GM12878 (cell line): ENCODE measurements around the gene PTPRN2. TPM values are rescaled to one million over a fixed set of nuclear protein-coding genes. Genes with fewer than 3 reads are reported as not detected.

Experiments
- ATAC-seq: fragments of 200-7000 bp; cut with Tn5 transposase; 3 replicates; pipeline ENCODE4 v1.9.1; 2020; ENCODE audit warnings: mild to moderate bottlenecking, moderate library complexity
- BruUV-seq: library from RNA; stranded (reverse); fragments of 400-500 nt; replicated peaks from 2 replicates; lab custom pipeline; 2021; lab: Mats Ljungman, UMichigan
- CTCF ChIA-PET: fragments of 300-600 bp; sonication (Branson Sonifier 250); formaldehyde crosslinking; extraction: SDS; loops from one replicate; lab custom pipeline; 2021; ENCODE audit warnings: inconsistent platforms; lab: Yijun Ruan, JAX
- POLR2A ChIA-PET: fragments of 350-600 bp; formaldehyde crosslinking; extraction: SDS; loops from one replicate; lab custom pipeline; 2021; ENCODE audit warnings: inconsistent platforms; lab: Charles Lee
- RAD21 ChIA-PET: fragments of 300-600 bp; sonication (Branson Sonifier 250); formaldehyde crosslinking; loops from one replicate; lab custom pipeline; 2023; ENCODE audit warnings: antibody characterized with exemption; ENCODE audit not compliant: unreplicated experiment; lab: Charles Lee
- SMC1A ChIA-PET: fragments of 300-600 bp; sonication (Branson Sonifier 250); formaldehyde crosslinking; loops from one replicate; lab custom pipeline; 2023; ENCODE audit not compliant: unreplicated experiment, uncharacterized antibody; lab: Charles Lee
- DNase-seq: peaks from one replicate; pipeline ENCODE4 v3.0.0-alpha.2; 2011; ENCODE audit warnings: low read depth, low spot score
- FAIRE-seq: peaks from 3 replicates; lab custom pipeline; 2011; peaks lifted over from hg19 to GRCh38; lab: Jason Lieb, UNC
- H2AFZ ChIP-seq: 2 replicates; pipeline ENCODE4 v1.6.0; 2011; ENCODE audit warnings: low read depth, low read length, control low read depth; ENCODE audit not compliant: control insufficient read depth
- H3K27ac ChIP-seq: 2 replicates; pipeline ENCODE4 v1.5.1; 2011; ENCODE audit warnings: control low read depth; ENCODE audit not compliant: control insufficient read depth, insufficient read depth
- H3K27me3 ChIP-seq, 2 experiments: replicated peaks in 1 of 2; 2 replicates each; pipeline versions ENCODE4 v1.6.0 to v1.6.1; 2011; ENCODE audit warnings: low read length in 1 of 2; ENCODE audit not compliant: control insufficient read depth in 2 of 2, insufficient read depth in 2 of 2
- H3K36me3 ChIP-seq, 2 experiments: 2 replicates each; pipeline ENCODE4 v1.5.1; 2011; ENCODE audit warnings: low read length in 1 of 2; ENCODE audit not compliant: control insufficient read depth in 2 of 2, insufficient read depth in 2 of 2
- H3K4me1 ChIP-seq: 2 replicates; pipeline ENCODE4 v1.6.1; 2011; ENCODE audit warnings: mild to moderate bottlenecking, low read length, moderate library complexity, mixed read lengths; ENCODE audit not compliant: control insufficient read depth, insufficient read depth
- H3K4me2 ChIP-seq: 2 replicates; pipeline ENCODE4 v1.6.0; 2011; ENCODE audit warnings: control low read depth; ENCODE audit not compliant: control insufficient read depth, insufficient read depth
- H3K4me3 ChIP-seq: fragments of 200-600 bp; sonication (generic); 2 replicates; pipeline ENCODE4 v1.5.1; 2016
- H3K79me2 ChIP-seq: 2 replicates; pipeline ENCODE4 v1.6.0; 2011; ENCODE audit warnings: low read length; ENCODE audit not compliant: control insufficient read depth, insufficient read depth
- H3K9ac ChIP-seq: 2 replicates; pipeline ENCODE4 v1.8.0; 2011; ENCODE audit warnings: low read length, control low read depth, mixed read lengths; ENCODE audit not compliant: control insufficient read depth, insufficient read depth
- H3K9me3 ChIP-seq: replicated peaks from 3 replicates; pipeline ENCODE4 v1.5.1; 2011; ENCODE audit warnings: mild to moderate bottlenecking, low read length; ENCODE audit not compliant: control insufficient read depth, insufficient read depth
- H4K20me1 ChIP-seq: 2 replicates; pipeline ENCODE4 v1.6.0; 2011; ENCODE audit not compliant: control insufficient read depth, insufficient read depth
- IKZF2 ChIP-seq, 2 experiments: fragments of 450-650 bp; IDR thresholded peaks; 2 replicates each; pipeline ENCODE4 v1.6.1; 2017; ENCODE audit warnings: mild to moderate bottlenecking in 2 of 2, moderate library complexity in 2 of 2
- NBN ChIP-seq: fragments of 450-650 bp; IDR thresholded peaks from 2 replicates; pipeline ENCODE4 v1.6.1; 2016
- POLR2A ChIP-seq: IDR thresholded peaks from 2 replicates; pipeline ENCODE4 v1.6.1; 2011; ENCODE audit warnings: low read depth, mild to moderate bottlenecking, low read length
- SMAD1 ChIP-seq: fragments of 450-650 bp; IDR thresholded peaks from 2 replicates; pipeline ENCODE4 v1.6.1; 2018; ENCODE audit warnings: mild to moderate bottlenecking, low read depth; ENCODE audit not compliant: partially characterized antibody
- ZBED1 ChIP-seq: IDR thresholded peaks from 2 replicates; pipeline ENCODE4 v1.6.1; 2016; ENCODE audit warnings: borderline replicate concordance
- ZBTB11 ChIP-seq: fragments of 450-650 bp; formaldehyde crosslinking; IDR thresholded peaks from 2 replicates; pipeline ENCODE4 v1.5.0; 2022; ENCODE audit warnings: mild to moderate bottlenecking, missing genetic modification characterization
- WGBS: methylation state at CpG from one replicate; pipeline ENCODE4 v1.1.6; 2016; ENCODE audit warnings: low lambda C conversion rate; ENCODE audit not compliant: insufficient replicate concordance, insufficient coverage; ENCODE audit errors: missing lambda C conversion rate; 5-methylcytosine and 5-hydroxymethylcytosine counted together
- in situ Hi-C: fragments of 300-500 bp; cut with MboI; formaldehyde crosslinking; loops from 9 replicates; pipeline ENCODE4 v1.14.3; 2018; ENCODE audit warnings: mixed read lengths
- intact Hi-C: fragments of 100-400 bp; cut with micrococcal nuclease; formaldehyde crosslinking; loops from one replicate; pipeline ENCODE4 v1.14.2; 2022; ENCODE audit not compliant: unreplicated experiment
- polyA plus RNA-seq, 11 experiments: library from polyadenylated mRNA; depleted of rRNA in 4 of 11; unstranded in 6 of 11; stranded (reverse) in 5 of 11; fragments of >200 nt; fragmentation: Nextera tagmentation in 4 of 11; fragmentation: Illumina TruSeq in 1 of 11; extraction: Ambion mirVana in 4 of 11; extraction: Trizol in 1 of 11; gene quantifications; 1 replicate in 1 of 11; 2 replicates in 10 of 11; pipeline versions ENCODE4 v1.2.1 to v1.2.3, GENCODE V29; 2011 to 2016; ENCODE audit warnings: inconsistent platforms in 2 of 11, missing spikeins in 2 of 11, low read depth in 1 of 11
- total RNA-seq, 4 experiments: library from RNA; depleted of rRNA in 3 of 4; stranded (reverse); fragments of >200 nt in 3 of 4; fragmentation: Illumina TruSeq in 1 of 4; extraction: Trizol in 1 of 4; gene quantifications; 2 replicates each; pipeline versions ENCODE4 v1.2.1 to v1.2.3, GENCODE V29; 2013 to 2021

The PTPRN2 gene
- total and polyA plus RNA-seq, 10 of the 15 experiments (the other 5 are each of a cell fraction or from before 2014, with no cell fraction given) = 5.4 TPM; not detected in 9

- in situ Hi-C loops (no loop called here), intact Hi-C loops (no loop called here)
- no peaks in the 10 kb centered on the region for H3K27me3 ChIP-seq
- no peak for DNase-seq
- H3K79me2 ChIP-seq = no peaks in the 10 kb centered on the region
- no peaks in the 10 kb centered on the region; the same call in 2 of the 3 replicates for H3K9me3 ChIP-seq
- no TSS peak for BruUV-seq
- H2AFZ ChIP-seq = no peak overlapping the region
- TF ChIP-seq ZBTB11 (CRISPR knock-in tag) = no peak
- no peak for TF ChIP-seq POLR2A
- no peak for TF ChIP-seq NBN
- no peak for TF ChIP-seq SMAD1
- no peak for TF ChIP-seq IKZF2 (IDR thresholded peaks at IDR 0.05)
- TF ChIP-seq ZBED1 = no peak
- TF ChIP-seq, all 136 proteins: peak for 0
- SMC1A ChIA-PET = no interaction called here
- FAIRE-seq (no peak), ATAC-seq (no peak)
- Histone ChIP-seq H3K4me2 (no peak overlapping the region), H3K36me3 (no peaks in the 10 kb centered on the region), H4K20me1 (no peaks in the 10 kb centered on the region), H3K27ac (no peak overlapping the region), H3K4me1 (no peaks in the 10 kb centered on the region), H3K4me3 (no peak overlapping the region), H3K9ac (no peak overlapping the region)
- POLR2A ChIA-PET = no interaction called here
- 0% methylated on average over 5 of the region's 5 CpGs for WGBS
- CTCF ChIA-PET = no interaction called here
- RAD21 ChIA-PET = no interaction called here
Observed at GRCh38 chr7:157575777-157576176, 1011.8 kb downstream of the PTPRN2 start.
